ENCODE results near the gene CADM2.

CADM2 gene

GRCh38 chr3:86073799-86074198 is 1115.0 kb downstream of the CADM2 start:
- in situ Hi-C loops (cut with MboI; ENCODE audit: low sequenced_read_pairs) = no loop called here

DNA sequence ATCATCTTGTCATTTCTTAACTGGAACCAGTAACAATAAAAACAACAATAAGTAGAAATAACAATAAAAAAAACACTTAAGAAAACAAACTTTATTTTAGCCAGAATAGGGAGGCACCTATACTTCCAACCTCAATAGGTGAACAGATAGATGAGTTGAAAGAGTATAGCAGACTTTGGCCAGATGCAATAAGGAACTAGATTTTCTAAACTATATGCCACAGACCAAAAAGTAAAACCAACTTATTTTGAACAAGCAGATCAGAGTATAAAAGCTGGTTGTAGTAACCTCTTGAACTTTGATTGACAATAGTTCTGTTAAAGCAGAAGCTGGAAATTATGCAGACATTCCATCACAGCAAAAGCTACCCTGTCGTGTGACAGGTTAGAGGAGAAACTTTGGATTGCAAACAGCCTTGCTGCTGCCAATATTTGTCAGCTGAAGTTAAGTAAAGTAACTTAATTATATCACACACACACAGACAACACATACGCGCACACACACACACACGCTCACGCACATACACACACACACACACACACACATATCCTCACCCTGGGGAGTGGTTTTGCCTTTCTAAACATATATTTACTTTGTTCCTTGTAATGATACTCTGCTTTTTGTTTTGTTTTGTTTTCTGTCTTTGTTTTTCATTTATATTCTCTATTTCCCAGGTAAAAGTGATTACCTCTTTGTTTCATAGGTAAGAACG is 1128.5 kb downstream of the CADM2 start:
- in situ Hi-C loops (cut with MboI; ENCODE audit: low sequenced_read_pairs) = no loop called here

DNA sequence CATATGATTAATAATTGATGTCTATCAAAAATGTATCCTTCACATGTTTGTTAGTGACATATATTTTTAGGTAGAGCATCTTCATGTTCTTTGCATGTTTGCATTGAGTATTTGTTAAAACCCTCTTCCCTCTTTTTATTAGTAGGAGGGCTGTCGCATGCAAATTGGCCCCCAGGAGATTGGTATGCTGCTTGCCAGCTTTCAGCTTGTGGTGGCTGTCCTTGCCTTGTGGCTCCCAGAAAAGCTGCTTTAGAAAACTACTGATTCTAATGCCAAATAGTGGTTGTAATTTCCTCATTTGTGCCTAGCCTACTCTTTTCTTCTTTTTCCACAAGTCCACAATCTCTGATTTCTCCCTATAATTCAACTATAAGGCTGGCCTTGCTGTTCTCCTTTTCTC is 1145.4 kb downstream of the CADM2 start:
- in situ Hi-C loops (cut with MboI; ENCODE audit: low sequenced_read_pairs) = no loop called here

DNA sequence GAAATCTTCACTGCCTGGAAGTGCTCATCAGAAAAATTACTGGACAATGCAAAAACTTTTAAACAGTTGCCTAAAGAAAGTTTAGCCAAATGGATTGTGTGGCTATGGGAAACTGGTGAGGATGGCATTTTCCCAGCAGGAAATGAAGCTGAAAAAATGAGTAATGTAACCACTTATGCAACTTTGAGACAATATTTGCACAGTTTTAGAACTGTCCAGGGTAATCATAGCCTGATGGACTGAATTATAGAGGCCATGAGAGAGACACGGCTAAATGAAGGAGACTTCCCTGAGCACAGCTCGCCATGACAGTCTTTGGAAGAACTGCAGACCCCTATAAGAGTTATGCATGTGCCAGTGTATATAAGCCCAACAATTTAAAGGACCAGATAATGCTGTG is 1150.6 kb downstream of the CADM2 start:
- in situ Hi-C loops (cut with MboI; ENCODE audit: low sequenced_read_pairs) = no loop called here
